ENCODE results near the gene SLC32A1. TPM values are rescaled to one million over a fixed set of nuclear protein-coding genes. Genes with fewer than 3 reads are reported as not detected.

Gene SLC32A1
- total RNA-seq, 1 donor from 2014 or later, result not detected

DNA sequence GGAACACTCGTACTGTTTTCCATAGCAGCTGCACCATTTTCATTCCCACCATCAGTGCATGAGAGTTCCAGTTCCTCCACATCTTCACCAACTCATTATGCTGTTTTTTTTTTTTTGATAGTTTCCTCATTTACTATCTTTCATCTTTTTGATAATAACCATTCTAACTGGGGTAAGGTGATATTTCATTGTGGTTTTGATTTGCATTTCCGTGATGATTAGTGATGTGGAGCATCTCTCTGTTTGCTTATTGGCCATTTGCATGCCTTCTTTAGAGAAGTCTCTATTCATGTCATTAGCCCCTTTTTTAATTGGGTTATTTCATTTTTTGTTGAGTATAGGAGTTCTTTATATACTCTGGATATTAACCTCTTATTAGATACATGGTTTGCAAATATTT, 49.9 kb downstream of the SLC32A1 start:
- Mint-ChIP-seq H3K4me1 (no peaks in the 10 kb centered on the region), H3K36me3 (peaks cover 39% of the 10 kb centered on the region), H3K4me3 (no peak overlapping the region), H3K27me3 (ENCODE audit: low read depth) (no peaks in the 10 kb centered on the region), H3K27ac (no peak overlapping the region), H3K9me3 (peaks cover 18% of the 10 kb centered on the region)
- TF ChIP-seq, protein P1, sequence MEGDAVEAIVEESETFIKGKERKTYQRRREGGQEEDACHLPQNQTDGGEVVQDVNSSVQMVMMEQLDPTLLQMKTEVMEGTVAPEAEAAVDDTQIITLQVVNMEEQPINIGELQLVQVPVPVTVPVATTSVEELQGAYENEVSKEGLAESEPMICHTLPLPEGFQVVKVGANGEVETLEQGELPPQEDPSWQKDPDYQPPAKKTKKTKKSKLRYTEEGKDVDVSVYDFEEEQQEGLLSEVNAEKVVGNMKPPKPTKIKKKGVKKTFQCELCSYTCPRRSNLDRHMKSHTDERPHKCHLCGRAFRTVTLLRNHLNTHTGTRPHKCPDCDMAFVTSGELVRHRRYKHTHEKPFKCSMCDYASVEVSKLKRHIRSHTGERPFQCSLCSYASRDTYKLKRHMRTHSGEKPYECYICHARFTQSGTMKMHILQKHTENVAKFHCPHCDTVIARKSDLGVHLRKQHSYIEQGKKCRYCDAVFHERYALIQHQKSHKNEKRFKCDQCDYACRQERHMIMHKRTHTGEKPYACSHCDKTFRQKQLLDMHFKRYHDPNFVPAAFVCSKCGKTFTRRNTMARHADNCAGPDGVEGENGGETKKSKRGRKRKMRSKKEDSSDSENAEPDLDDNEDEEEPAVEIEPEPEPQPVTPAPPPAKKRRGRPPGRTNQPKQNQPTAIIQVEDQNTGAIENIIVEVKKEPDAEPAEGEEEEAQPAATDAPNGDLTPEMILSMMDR (IDR thresholded peaks at IDR 0.05; ENCODE audit: unreplicated experiment), result no peak
- DNase-seq (ENCODE audit: low spot score in 2 of 2, unreplicated experiment in 2 of 2), result no peak

DNA sequence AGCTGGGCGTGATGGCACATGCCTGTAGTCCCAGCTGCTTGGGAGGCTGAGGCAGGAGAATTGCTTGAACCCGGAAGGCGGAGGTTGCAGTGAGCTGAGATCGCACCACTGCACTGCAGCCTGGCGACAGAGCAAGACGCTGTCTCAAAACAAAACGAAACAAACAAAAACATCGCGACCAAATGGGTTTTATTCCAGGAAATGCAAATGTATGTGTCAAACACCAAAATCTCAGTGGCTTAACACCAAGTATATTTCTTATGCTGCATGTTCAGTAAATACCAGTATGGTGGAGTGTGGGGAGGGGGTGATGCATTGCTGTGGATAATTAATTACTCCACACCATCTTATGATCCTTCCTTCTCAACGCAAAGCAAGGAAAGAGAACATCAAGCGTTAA, 52.1 kb downstream of the SLC32A1 start:
- peaks cover 8% of the 10 kb centered on the region for H3K4me1 Mint-ChIP-seq
- no peak for DNase-seq (ENCODE audit: low spot score in 2 of 2, unreplicated experiment in 2 of 2)
- peaks cover 18% of the 10 kb centered on the region for H3K9me3 Mint-ChIP-seq
- no peak overlapping the region for H3K4me3 Mint-ChIP-seq
- no peak overlapping the region for H3K27ac Mint-ChIP-seq
- H3K36me3 Mint-ChIP-seq, result peaks cover 32% of the 10 kb centered on the region
- TF ChIP-seq, protein P1 (IDR thresholded peaks at IDR 0.05; ENCODE audit: unreplicated experiment), result no peak
- no peaks in the 10 kb centered on the region for H3K27me3 Mint-ChIP-seq (ENCODE audit: low read depth)

Other genes starting within 250 kb of the SLC32A1 start
- not detected in 3 replicates for gene ADIG, start 143.3 kb upstream of the SLC32A1 start, total RNA-seq
- gene ARHGAP40, start 122.7 kb upstream of the SLC32A1 start, total RNA-seq, result 0.33 to 0.54 TPM (median 0.45 TPM) in 3 replicates
- gene ACTR5, start 24.0 kb downstream of the SLC32A1 start, total RNA-seq, result 9.5 to 9.7 TPM (median 9.5 TPM) in 3 replicates
- 0.04 TPM in 1 of 3 replicates, not detected in the others for gene PPP1R16B, start 81.2 kb downstream of the SLC32A1 start, total RNA-seq
- gene FAM83D, start 201.9 kb downstream of the SLC32A1 start, total RNA-seq, result 10.2 to 11.5 TPM (median 10.8 TPM) in 3 replicates
- gene DHX35, start 237.9 kb downstream of the SLC32A1 start, total RNA-seq, result 15.2 to 16.7 TPM (median 15.9 TPM) in 3 replicates